ENCODE data around the gene CPM.
"Not testable (repeated sequence)": the region's sequence is repeated elsewhere in the genome, so short reads cannot be mapped to it uniquely, and the experiment has no call there.

Gene CPM

GRCh38 chr12:68824131-68824530 lies 108.8 kb downstream of the CPM start:
- Mint-ChIP-seq H3K27me3 (ENCODE audit: low read depth) (no peaks in the 10 kb centered on the region), H3K9me3 (no peaks in the 10 kb centered on the region), H3K36me3 (ENCODE audit: low read depth) (peaks cover 65% of the 10 kb centered on the region), H3K4me1 (ENCODE audit: low read depth) (peaks cover 18% of the 10 kb centered on the region), H3K27ac (peak overlapping the region; percentile 5), H3K4me3 (no peak overlapping the region)
- no peak for DNase-seq (ENCODE audit: low spot score)

- peak overlapping the region; percentile 12 for H3K27ac Mint-ChIP-seq
- no peaks in the 10 kb centered on the region for H3K27me3 Mint-ChIP-seq (ENCODE audit: low read depth)
- H3K9me3 Mint-ChIP-seq, result no peaks in the 10 kb centered on the region
- peaks cover 66% of the 10 kb centered on the region for H3K36me3 Mint-ChIP-seq (ENCODE audit: low read depth)
- H3K4me1 Mint-ChIP-seq (ENCODE audit: low read depth), result peaks cover 20% of the 10 kb centered on the region
- DNase-seq (ENCODE audit: low spot score), result no peak
- H3K4me3 Mint-ChIP-seq, result no peak overlapping the region
Observed at GRCh38 chr12:68823696-68824095, 109.3 kb downstream of the CPM start.

GRCh38 chr12:68821357-68822188 lies 111.4 kb downstream of the CPM start:
- Mint-ChIP-seq H3K27ac (peak overlapping the region; percentile 56), H3K4me1 (ENCODE audit: low read depth) (peaks cover 25% of the 10 kb centered on the region)

GRCh38 chr12:68819481-68819880 lies 113.5 kb downstream of the CPM start:
- not testable (repeated sequence) for H3K4me3 Mint-ChIP-seq; H3K27ac Mint-ChIP-seq; DNase-seq (ENCODE audit: low spot score); H3K9me3 Mint-ChIP-seq; H3K27me3 Mint-ChIP-seq (ENCODE audit: low read depth)
- Mint-ChIP-seq H3K4me1 (ENCODE audit: low read depth) (peaks cover 31% of the 10 kb centered on the region), H3K36me3 (ENCODE audit: low read depth) (peaks cover 59% of the 10 kb centered on the region)

More at GRCh38 chr12:68821357-68822188, 111.4 kb downstream of the CPM start:
- Mint-ChIP-seq H3K9me3 (no peaks in the 10 kb centered on the region), H3K4me3 (no peak overlapping the region), H3K36me3 (ENCODE audit: low read depth) (peaks cover 61% of the 10 kb centered on the region), H3K27me3 (ENCODE audit: low read depth) (no peaks in the 10 kb centered on the region)
- DNase-seq (ENCODE audit: low spot score), result no peak

GRCh38 chr12:68815928-68816800 lies 116.8 kb downstream of the CPM start:
- H3K4me3 Mint-ChIP-seq, result peak overlapping the region; percentile 32

GRCh38 chr12:68815232-68815927 lies 117.6 kb downstream of the CPM start:
- H3K9me3 Mint-ChIP-seq, result no peaks in the 10 kb centered on the region
- no peaks in the 10 kb centered on the region for H3K27me3 Mint-ChIP-seq (ENCODE audit: low read depth)
- peaks cover 64% of the 10 kb centered on the region for H3K36me3 Mint-ChIP-seq (ENCODE audit: low read depth)
- peaks cover 35% of the 10 kb centered on the region for H3K4me1 Mint-ChIP-seq (ENCODE audit: low read depth)
- no peak for DNase-seq (ENCODE audit: low spot score)
- H3K4me3 Mint-ChIP-seq, result peak overlapping the region; percentile 48
- H3K27ac Mint-ChIP-seq, result peak overlapping the region; percentile 23

More at GRCh38 chr12:68815928-68816800, 116.8 kb downstream of the CPM start:
- Mint-ChIP-seq H3K9me3 (no peaks in the 10 kb centered on the region), H3K36me3 (ENCODE audit: low read depth) (peaks cover 63% of the 10 kb centered on the region), H3K27me3 (ENCODE audit: low read depth) (no peaks in the 10 kb centered on the region), H3K27ac (no peak overlapping the region), H3K4me1 (ENCODE audit: low read depth) (peaks cover 39% of the 10 kb centered on the region)
- DNase-seq (ENCODE audit: low spot score), result no peak

GRCh38 chr12:68814490-68815231 lies 118.3 kb downstream of the CPM start:
- DNase-seq (ENCODE audit: low spot score), result no peak
- Mint-ChIP-seq H3K9me3 (no peaks in the 10 kb centered on the region), H3K36me3 (ENCODE audit: low read depth) (peaks cover 62% of the 10 kb centered on the region), H3K4me3 (peak overlapping the region; percentile 48), H3K27ac (no peak overlapping the region), H3K4me1 (ENCODE audit: low read depth) (peaks cover 35% of the 10 kb centered on the region), H3K27me3 (ENCODE audit: low read depth) (no peaks in the 10 kb centered on the region)

GRCh38 chr12:68813242-68813593 lies 119.8 kb downstream of the CPM start:
- peak overlapping the region; percentile 64 for H3K4me3 Mint-ChIP-seq
- peaks cover 64% of the 10 kb centered on the region for H3K36me3 Mint-ChIP-seq (ENCODE audit: low read depth)
- DNase-seq (ENCODE audit: low spot score), result no peak
- no peaks in the 10 kb centered on the region for H3K9me3 Mint-ChIP-seq
- H3K27me3 Mint-ChIP-seq (ENCODE audit: low read depth), result no peaks in the 10 kb centered on the region
- peaks cover 34% of the 10 kb centered on the region for H3K4me1 Mint-ChIP-seq (ENCODE audit: low read depth)
- no peak overlapping the region for H3K27ac Mint-ChIP-seq

- no peak for DNase-seq (ENCODE audit: low spot score)
- Mint-ChIP-seq H3K36me3 (ENCODE audit: low read depth) (peaks cover 66% of the 10 kb centered on the region), H3K4me1 (ENCODE audit: low read depth) (peaks cover 34% of the 10 kb centered on the region), H3K9me3 (no peaks in the 10 kb centered on the region), H3K4me3 (peak overlapping the region; percentile 64), H3K27me3 (ENCODE audit: low read depth) (no peaks in the 10 kb centered on the region), H3K27ac (no peak overlapping the region)
Observed at GRCh38 chr12:68812553-68813241, 120.3 kb downstream of the CPM start.

- peaks cover 58% of the 10 kb centered on the region for H3K36me3 Mint-ChIP-seq (ENCODE audit: low read depth)
- DNase-seq (ENCODE audit: low spot score); H3K27me3 Mint-ChIP-seq (ENCODE audit: low read depth); H3K9me3 Mint-ChIP-seq: not testable (repeated sequence)
- peaks cover 36% of the 10 kb centered on the region for H3K4me1 Mint-ChIP-seq (ENCODE audit: low read depth)
- H3K4me3 Mint-ChIP-seq, result peak overlapping the region; percentile 82
- H3K27ac Mint-ChIP-seq, result peak overlapping the region; percentile 36
Observed at GRCh38 chr12:68811573-68811972, 121.4 kb downstream of the CPM start.

- H3K36me3 Mint-ChIP-seq (ENCODE audit: low read depth), result peaks cover 53% of the 10 kb centered on the region
Observed at GRCh38 chr12:68810027-68810389, 123.0 kb downstream of the CPM start.

GRCh38 chr12:68809190-68810026 lies 123.6 kb downstream of the CPM start:
- Mint-ChIP-seq H3K4me3 (peak overlapping the region; percentile 92), H3K27ac (peak overlapping the region; percentile 99), H3K27me3 (ENCODE audit: low read depth) (no peaks in the 10 kb centered on the region), H3K36me3 (ENCODE audit: low read depth) (peaks cover 47% of the 10 kb centered on the region), H3K4me1 (ENCODE audit: low read depth) (peaks cover 27% of the 10 kb centered on the region), H3K9me3 (no peaks in the 10 kb centered on the region)
- no peak for DNase-seq (ENCODE audit: low spot score)

More at GRCh38 chr12:68810027-68810389, 123.0 kb downstream of the CPM start:
- Mint-ChIP-seq H3K27ac (peak overlapping the region; percentile 99), H3K4me3 (peak overlapping the region; percentile 92), H3K4me1 (ENCODE audit: low read depth) (peaks cover 32% of the 10 kb centered on the region)
- not testable (repeated sequence) for DNase-seq (ENCODE audit: low spot score); H3K27me3 Mint-ChIP-seq (ENCODE audit: low read depth); H3K9me3 Mint-ChIP-seq
